ENCODE measurements around the gene TIAM1.

Gene TIAM1

DNA sequence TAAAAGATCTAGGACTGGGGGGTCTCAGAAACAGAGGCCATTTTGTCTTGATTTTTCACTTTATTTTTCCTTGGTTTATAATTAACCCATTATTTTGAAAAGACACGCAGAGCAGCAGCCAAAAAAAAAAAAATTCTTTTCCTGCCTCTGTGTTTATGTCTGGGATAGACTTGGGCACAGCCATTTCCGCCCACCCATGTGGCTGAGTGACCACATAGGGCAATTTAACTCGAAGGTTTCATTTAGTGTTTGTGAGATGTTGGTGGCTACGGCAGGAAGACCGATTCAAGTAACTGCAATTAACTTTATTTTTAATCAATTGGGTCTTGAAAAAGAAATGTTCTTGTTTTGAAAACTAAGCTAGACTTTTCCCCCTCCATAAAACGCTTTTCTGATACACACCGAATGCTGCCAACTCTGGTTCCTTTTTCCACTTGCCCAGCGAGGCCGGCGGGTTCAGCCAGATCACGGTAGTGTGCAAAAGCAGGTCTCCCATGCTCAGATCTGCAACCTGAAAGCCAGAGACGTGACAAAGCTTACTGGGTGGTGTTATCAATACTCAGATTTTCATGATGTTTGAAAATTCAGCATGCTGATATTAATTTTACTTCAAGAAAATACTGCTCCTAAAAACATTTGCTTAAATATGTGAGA is 208.4 kb downstream of the TIAM1 start:
- DNase-seq (ENCODE audit: low read depth, low spot score) = no peak

DNA sequence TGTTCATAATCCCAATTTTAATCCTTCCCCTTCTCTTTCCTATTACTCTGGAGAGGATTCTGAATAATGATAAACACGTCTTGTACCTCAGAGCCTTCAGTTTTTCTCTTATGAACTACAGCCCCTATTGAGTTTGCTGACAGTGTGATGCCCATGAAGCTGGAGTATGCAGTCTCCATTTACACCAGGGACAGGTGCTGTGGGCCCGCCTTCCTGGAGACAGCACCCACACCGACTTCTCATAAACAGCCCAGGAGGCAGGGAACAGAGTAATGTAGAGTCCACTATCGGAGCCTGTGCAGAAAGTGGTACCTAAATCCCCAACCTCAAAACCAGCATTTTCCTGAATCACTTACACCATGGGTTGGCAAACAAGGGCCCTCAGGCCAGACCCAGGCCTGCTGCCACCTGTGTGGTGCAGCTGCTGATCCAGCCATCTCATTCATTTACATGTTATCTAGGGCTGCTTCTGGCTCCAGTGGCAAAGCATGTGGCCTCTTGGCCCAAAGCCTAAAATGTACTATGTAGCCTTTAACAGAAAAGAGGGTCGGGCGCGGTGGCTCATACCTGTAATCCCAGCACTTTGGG is 210.7 kb downstream of the TIAM1 start:
- DNase-seq (ENCODE audit: low read depth, low spot score) = no peak

DNA sequence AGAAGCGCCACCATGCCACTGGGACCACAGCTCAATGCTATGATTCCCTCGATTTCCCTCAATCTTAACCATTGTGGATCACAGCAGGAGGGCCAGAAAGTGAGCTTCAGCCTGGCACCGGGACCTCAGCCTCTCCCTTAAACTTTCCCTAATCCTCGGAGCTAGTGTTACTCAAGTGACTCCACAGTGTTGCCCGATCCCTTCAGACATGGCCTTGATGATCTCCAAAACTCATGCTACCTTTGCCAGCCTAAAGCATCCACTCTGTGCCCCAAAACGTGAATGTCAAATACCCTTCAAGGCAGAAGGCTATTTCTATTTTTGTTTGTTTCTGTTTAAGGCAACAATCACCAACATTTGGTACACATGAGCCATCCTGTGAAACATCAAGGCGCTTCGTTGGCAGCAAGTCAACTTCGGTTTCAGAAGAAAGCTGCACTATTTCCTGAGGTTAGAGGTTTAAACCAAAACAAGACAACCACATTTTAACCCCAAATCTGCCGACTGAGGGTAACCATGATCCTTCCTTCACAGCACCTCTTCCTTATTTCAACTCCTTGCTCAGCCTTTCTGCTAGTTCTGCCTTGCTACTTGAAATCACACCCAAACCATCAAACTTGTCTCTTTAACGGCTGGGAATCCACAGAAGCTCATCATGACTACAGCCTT is 211.4 kb downstream of the TIAM1 start:
- DNase-seq (ENCODE audit: low read depth, low spot score) = no peak

DNA sequence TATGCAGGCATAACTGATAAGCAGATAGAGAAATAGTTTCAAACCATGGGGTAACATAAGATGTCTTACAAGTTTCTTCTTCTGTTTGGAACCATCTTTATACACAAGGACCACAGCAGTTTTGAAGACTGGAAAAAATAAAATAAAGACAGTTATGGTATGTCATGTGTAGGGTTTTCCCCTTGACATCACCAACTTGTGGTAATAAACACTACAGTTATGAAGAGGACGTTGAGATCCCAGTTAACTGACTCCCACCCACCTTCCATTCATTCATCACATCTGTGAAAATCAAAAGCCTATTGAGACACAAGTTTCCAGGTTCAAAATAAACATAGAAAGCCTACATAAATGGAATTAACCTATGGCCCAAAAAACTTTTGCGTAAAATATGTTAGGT is 213.2 kb downstream of the TIAM1 start:
- no peak for DNase-seq (ENCODE audit: low read depth, low spot score)

DNA sequence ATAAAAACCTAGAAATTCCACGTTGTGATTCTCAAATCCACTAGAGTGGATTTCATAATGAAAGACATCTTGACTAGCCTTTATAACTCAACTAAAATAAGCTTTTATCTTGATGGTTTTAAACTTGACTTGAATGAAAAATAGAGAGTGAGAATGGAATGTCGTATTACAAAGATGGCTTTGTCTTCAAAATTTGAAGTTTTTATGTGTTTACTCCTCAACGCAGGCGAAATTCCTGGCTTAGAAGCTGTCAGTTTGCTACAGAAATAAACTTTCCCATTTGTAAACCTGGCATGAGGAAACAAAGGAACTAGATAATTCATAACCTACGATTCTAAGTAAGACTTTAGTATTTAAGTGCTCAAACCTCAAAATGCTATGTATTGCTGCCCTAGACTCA is 215.8 kb downstream of the TIAM1 start:
- no peak for DNase-seq (ENCODE audit: low read depth, low spot score)

DNA sequence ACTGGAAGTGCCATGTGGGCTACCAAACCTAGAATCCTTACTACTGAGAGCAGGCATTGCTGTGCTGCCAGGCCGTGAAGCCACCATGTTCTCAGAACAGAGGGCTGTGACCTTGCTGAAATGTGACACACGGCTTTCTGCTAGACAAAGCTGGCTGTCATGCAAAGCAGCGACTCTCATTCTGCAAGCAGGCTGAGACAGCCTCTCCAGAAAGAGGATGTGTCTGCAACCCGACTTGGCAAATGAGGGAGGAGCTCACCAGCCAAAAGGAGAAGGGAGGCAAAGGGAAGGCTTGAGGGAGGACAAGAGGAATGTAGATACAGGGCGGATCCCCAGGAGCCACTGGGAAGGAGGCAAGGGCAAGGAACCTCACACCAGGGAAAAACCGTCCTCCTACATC is 220.1 kb downstream of the TIAM1 start:
- DNase-seq (ENCODE audit: low read depth, low spot score) = peak; percentile 52

DNA sequence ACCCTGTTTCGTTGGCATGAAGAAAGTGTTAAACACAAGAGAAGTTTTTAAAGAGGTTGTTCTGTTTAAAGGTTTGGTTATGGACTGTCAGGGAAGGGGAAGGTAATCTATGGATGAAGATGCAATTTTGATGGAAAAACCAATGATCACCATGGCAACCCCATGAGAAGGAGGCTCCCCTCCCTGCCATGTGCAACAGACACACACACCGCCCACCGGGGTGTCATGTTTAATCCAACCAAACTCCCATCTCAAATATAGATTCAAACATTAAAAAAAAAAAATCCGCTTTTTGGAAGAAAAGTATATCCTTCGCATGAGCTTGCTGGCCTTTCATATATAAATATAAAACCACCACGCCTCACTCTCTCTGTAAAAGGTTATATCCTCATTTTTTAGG is 224.9 kb downstream of the TIAM1 start:
- no peak for DNase-seq (ENCODE audit: low read depth, low spot score)

DNA sequence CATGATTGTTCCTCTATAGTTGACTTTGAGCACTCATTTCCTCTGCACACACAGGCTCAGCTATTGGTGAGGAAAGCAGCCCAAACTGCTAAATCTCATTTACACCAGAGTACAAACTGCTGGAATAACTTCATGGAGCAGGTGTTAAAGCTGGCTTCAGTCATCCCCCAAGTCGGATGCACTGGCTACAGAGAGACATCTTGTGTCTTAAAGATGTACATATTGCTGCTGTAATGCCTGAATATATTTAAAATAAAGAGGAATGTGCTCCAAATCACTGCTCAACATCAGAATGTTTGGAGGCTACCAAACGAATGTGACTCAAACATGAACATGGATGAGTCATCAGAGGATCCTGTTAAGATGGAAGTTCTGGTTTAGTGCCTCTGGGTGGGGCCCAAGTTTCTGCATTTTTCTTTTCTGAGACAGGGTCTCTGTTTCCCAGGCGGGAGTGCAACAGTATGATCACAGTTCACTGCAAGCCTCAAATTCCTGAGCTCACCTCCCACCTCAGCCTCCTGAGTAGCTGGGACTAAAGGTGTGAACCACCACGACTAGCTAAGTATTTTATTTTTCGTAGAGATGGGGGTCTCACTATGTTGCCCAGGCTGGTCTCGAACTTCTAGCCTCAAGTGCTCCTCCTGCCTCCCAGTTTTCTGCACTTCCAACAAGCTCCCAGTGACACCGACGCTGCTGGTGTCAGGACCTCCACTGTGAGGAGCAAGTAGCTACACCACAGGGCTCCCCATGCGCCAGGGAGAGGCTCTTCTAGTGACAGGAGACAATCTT is 226.7 kb downstream of the TIAM1 start:
- peak; percentile 37 for DNase-seq (ENCODE audit: low read depth, low spot score)

DNA sequence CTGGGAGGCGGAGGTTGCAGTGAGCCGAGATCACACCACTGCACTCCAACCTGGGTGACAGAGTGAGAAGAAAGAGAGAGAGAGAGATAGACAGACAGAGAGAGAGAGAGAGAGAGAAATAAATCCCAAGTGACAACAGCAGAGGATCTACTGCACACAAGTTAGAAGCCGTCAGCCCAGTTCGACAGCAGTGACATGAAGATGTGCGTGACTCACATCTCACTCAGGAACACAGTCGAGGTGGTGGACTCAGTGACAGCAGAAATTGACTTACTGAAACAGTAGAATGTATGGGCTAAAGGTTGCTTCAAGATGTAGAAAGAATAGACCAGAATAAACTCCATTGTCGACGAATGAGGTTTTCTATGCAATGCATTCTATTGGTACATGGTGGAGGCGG is 228.8 kb downstream of the TIAM1 start:
- no peak for DNase-seq (ENCODE audit: low read depth, low spot score)

DNA sequence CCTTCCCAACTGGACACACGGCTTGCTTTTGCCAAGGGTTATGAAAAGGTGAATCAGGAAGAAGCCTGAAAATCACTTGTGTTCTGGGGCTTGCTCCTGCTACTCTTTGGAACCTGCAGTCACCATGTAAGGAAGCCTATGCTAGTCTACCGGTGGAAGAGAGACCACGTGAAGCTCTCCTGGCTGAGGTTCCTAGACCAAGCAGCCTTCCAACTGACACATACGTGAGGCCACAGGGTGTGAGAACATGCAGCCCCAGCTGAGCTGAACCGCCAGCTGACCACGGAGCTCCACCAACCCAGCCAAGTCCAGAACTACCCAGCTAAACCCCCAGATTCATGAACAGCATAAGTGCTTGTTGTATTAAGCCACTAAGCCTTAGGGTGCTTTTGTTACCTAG is 233.0 kb downstream of the TIAM1 start:
- DNase-seq (ENCODE audit: low read depth, low spot score) = no peak

DNA sequence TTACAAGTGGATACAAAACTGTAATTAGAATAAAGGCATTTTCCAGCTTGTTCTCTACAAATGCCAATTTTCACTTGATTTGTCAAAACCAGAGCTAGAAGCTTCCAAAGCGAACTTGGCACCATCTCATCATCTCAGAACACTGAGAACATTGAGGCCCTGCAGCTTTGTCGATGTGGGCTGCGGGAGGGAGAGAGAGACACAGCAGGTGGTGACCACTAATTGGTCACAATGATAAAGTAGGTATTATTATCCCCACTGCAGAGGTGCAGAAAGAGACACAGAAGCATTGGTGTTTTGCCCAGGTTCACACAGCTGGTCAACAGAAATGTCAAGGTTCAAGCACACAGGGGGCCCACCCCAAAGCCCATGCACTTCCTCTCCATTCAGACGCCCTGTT is 233.6 kb downstream of the TIAM1 start:
- no peak for DNase-seq (ENCODE audit: low read depth, low spot score)

DNA sequence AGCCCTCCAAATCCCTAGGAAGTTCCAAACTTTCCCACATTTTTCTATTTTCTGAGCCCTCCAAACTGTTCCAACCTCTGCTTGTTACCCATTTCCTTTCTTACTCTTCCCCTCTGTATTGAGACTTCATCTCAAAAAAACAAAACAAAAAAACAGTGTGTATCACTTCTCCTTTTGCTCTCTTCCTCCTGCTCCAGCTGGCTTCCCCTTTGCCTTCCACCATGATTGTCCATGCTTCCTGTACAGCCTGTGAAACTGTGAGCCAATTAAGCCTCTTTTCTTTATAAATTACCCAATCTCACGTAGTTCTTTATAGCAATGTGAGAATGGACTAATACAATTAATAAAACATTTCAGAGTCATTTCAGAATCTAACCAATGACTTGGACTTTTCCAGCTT is 236.2 kb downstream of the TIAM1 start:
- no peak for DNase-seq (ENCODE audit: low read depth, low spot score)

DNA sequence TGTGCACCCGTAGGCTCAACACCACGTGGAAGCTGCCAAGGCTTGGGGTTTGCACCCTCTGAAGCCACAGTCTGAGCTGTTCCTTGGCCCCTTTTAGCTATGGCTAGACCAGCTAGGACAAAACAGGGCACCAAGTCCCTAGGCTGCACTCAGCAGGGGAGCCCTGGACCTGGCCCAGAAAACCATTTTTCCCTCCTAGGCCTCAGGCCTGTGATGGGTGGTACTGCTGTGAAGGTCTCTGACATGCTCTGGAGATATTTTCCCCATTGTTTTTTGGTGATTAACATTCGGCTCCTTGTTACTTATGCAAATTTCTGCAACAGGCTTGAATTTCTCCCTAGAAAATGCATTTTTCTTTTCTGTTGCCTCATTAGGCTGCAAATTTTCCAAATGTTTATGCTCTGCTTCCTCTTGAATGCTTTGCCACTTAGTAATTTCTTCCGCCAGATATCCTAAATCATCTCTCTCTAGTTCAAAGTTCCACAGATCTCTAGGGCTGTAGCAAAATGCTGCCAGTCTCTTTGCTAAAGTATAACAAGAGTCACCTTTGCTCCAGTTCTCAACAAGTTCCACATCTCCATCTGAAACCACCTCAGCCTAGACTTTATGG is 236.8 kb downstream of the TIAM1 start:
- no peak for DNase-seq (ENCODE audit: low read depth, low spot score)

DNA sequence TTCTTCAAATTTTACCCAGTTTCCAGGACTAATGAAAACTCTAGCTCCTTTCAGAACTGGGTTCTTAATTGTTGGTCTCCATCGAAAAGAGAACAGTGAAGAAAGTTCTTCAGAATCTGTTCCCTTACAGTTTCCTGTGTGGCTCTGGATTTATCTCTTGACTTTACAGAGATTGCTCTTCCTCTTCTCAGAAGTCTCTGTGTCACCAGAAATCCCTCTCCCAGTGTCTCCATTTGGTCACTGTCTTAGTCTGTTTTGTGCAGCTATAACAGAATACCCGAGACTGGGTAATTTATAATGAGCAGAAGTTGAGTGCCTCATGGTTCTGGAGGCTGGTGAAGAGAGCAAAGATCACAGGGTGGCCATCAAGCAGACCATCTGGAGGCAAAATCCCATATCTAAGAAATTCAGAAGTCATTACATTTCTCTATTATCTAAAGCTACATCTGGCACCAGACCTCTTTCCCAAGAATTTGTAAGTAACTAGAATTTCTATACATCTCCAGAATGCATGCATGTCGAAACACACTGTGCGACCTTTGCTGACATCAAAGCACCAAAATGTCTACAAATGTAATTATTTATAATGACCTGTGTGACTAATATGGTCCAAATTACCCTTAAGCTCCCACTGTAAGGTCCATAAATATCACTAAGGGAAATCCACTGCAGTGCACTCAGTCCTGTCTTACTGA is 240.3 kb downstream of the TIAM1 start:
- no peak for DNase-seq (ENCODE audit: low read depth, low spot score)

DNA sequence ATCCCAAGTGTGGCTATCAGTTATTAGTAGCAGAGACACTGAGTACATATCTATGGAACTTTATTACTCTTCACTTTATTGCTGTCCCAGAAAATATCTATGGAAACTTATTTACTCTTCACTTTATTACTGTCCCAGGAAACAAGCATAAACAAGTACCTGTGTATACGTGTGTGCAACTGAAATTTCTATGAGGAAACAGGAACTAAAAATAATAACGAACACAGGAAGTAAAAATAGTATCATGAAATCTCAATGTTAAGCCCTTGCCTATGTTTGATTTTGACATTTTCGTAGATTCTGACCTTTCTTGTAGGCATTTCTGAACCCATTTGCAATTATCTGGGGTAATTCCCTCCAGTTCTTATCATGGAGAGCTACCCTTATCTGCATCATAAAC is 240.9 kb downstream of the TIAM1 start:
- DNase-seq (ENCODE audit: low read depth, low spot score) = no peak

DNA sequence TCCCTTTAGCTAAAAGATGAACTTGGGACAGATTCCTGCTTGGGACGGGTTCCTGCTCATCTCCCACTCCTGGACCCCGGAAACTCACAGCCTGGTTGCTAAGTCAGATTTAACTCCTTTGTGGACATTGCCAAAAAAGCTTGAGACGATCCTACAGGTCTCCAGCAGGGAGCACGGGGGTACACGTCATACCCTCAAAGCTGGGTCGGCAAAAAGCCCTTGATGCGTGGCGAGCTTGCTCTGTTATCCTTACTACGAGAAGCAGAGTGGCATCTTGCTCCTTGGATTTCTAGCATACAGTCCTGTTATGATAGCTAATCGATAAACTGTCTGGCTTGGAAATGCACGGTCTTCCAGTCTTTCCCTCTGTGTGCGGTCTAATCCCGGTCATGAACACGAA is 244.9 kb downstream of the TIAM1 start:
- DNase-seq (ENCODE audit: low read depth, low spot score) = no peak

DNA sequence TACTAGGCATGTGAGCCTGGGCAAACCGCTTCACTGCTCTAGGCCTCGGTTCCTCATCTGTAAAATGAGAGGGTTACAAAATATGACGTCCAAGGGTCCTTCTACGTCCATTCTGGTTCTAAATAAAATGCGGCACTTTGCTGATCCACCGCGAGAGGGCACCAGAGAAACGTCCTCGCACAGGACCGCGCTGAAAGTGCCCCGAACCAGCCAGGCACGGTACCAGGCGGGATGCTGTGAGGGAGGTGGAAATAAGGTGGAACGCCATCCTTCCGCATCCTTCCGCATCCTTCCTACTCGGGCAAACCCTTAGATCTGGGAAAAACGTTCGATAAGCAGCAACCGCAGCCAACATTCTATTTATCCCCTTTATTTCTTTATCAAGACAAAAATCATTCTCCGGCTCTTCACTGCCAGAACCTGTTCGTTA is 245.5 kb downstream of the TIAM1 start:
- peak; percentile 79 for DNase-seq (ENCODE audit: low read depth, low spot score)

DNA sequence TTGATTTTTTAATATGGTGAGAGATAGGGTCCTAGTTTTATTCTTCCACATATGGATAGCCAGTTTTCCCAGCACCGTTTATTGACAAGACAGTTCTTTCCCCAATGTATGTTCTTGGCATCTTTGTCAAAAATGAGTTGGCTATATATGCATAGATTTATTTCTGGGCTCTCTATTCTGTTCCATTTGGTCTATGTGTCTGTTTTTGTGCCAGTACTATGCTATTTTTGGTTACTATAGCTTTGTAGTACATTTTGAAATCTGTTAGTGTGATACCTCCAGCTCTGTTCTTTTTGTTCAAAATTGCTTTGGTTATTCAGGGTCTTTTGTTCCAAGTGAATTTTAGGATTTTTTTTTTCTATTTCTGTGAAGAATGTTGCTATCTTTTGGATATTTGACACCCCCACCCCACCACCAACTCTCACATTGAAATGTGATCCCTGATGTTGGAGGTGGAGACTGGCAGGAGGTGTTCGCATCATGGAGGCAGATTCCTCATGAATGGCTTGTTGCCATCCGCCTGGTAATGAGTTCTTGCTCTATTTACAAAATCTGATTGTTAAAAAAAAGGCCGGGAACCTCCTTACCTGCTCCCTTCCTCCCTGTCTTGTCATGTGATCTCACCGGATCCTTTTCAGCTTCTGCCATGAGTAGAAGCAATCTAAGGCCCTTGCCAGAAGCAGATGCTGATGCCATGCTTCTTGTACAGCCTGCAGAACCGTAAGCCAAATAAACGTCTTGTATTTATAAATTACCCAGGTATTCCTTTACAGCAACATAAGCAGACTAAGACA is 251.0 kb downstream of the TIAM1 start:
- no peak for DNase-seq (ENCODE audit: low read depth, low spot score)

DNA sequence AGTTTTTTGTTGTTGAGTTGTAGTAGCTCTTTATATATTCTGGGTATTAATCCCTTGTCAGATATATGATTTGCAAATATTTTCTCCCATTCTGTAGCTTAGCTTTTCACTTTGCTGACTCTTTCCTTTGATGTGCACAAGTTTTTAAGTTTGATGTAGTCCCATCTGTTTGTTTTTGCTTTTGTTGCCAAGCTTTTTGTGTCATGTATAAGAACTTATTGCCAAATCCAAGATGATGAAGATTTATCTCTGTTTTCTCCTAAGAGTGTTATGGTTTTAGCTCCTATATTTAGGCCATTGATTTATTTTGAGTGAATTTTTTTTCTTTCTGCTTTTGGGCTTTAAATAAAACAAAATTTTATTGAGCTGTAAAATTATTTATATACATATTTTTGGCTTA is 253.7 kb downstream of the TIAM1 start:
- no peak for DNase-seq (ENCODE audit: low read depth, low spot score)

DNA sequence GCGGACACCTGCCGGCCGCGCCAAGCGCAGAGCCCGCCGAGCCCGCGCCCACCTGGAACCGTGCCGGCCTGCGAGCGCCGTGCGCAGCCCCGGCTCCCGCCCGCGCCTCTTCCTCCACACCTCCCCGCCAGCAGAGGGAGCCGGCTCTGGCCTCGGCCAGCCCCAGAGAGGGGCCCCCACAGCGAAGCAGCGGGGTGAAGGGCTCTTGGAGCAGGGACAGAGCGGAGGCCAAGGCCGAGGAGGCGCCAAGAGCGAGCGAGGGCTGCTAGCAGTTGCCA is 255.6 kb downstream of the TIAM1 start:
- DNase-seq (ENCODE audit: low read depth, low spot score) = no peak

Data from ELF-1 (cell line).